Thoracic aorta (tissue), 2 donors: ENCODE data around the gene LOC128125822.

Source experiments
- ATAC-seq: fragments of 150-250 bp; one replicate; pipeline ENCODE4 v1.8.0; 2017; ENCODE audit warnings: low read depth; ENCODE audit not compliant: insufficient number of reproducible peaks, low FRiP score
- DNase-seq: peaks from one replicate; pipeline ENCODE4 v3.0.0-alpha.2; 2020; ENCODE audit warnings: low spot score
- H3K27ac ChIP-seq, 2 donors: fragments of 200-600 bp; sonication (generic); 1 replicate in 1 of 2; 2 replicates in 1 of 2; pipeline ENCODE4 v1.5.1; 2016; ENCODE audit warnings: mild to moderate bottlenecking in 2 of 2, moderate library complexity in 2 of 2
- H3K27me3 ChIP-seq: fragments of 200-600 bp; sonication (generic); replicated peaks from 2 replicates; pipeline ENCODE4 v1.6.0; 2016; ENCODE audit warnings: mild to moderate bottlenecking; ENCODE audit not compliant: insufficient read depth
- H3K36me3 ChIP-seq: fragments of 200-600 bp; sonication (generic); one replicate; pipeline ENCODE4 v1.5.1; 2016
- H3K4me1 ChIP-seq, 2 donors: fragments of 200-600 bp; sonication (generic); 1 replicate in 1 of 2; 2 replicates in 1 of 2; pipeline versions ENCODE4 v1.5.1 to v1.6.0; 2016; ENCODE audit warnings: low read depth in 2 of 2, mild to moderate bottlenecking in 1 of 2; ENCODE audit not compliant: control insufficient read depth in 1 of 2
- H3K4me3 ChIP-seq: fragments of 200-600 bp; sonication (generic); 2 replicates; pipeline ENCODE4 v1.5.1; 2016; ENCODE audit warnings: mild to moderate bottlenecking
- H3K9me3 ChIP-seq: fragments of 200-600 bp; sonication (generic); 2 replicates; pipeline ENCODE4 v1.5.1; 2016
- TF ChIP-seq, protein P1 (sequence below): fragments of 200-600 bp; sonication (generic); IDR thresholded peaks from one replicate; pipeline ENCODE4 v1.5.1; 2019; ENCODE audit warnings: antibody characterized with exemption

Gene LOC128125822

DNA sequence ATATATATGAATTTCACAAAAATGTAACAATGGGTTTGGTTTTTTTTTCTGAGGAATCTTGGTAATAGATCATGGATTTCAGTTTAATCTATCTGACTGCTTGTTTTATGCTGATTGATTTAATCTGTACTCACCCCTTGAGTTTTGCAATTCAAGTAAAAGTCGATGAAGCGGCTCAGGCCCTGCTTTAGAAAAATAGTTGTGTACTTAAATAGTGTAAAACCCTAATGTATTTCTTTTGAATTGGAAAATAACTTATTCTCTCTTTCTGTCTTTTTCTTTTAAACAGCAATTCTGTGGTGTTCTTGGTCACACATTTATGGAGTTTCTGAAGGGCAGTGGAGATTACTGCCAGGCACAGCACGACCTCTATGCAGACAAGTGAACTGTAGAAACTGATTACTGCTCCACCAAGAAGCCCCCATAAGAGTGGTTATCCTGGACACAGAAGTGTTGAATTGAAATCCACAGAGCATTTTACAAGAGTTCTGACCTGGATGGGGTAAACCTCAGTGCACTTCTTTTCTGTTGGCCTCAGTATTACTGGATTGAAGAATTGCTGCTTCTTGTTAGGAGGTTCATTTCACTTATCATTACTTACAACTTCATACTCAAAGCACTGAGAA, 4.0 kb downstream of the LOC128125822 start:
- Histone ChIP-seq H3K9me3 (no peaks in the 10 kb centered on the region), H3K36me3 (peaks cover 17% of the 10 kb centered on the region), H3K4me3 (no peak overlapping the region), H3K4me1 (peaks cover 16 to 28% of the 10 kb centered on the region in 2 donors), H3K27me3 (no peaks in the 10 kb centered on the region), H3K27ac (no peak overlapping the region)
- TF ChIP-seq, protein P1, sequence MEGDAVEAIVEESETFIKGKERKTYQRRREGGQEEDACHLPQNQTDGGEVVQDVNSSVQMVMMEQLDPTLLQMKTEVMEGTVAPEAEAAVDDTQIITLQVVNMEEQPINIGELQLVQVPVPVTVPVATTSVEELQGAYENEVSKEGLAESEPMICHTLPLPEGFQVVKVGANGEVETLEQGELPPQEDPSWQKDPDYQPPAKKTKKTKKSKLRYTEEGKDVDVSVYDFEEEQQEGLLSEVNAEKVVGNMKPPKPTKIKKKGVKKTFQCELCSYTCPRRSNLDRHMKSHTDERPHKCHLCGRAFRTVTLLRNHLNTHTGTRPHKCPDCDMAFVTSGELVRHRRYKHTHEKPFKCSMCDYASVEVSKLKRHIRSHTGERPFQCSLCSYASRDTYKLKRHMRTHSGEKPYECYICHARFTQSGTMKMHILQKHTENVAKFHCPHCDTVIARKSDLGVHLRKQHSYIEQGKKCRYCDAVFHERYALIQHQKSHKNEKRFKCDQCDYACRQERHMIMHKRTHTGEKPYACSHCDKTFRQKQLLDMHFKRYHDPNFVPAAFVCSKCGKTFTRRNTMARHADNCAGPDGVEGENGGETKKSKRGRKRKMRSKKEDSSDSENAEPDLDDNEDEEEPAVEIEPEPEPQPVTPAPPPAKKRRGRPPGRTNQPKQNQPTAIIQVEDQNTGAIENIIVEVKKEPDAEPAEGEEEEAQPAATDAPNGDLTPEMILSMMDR: no peak
- DNase-seq (no peak), ATAC-seq (no peak)

DNA sequence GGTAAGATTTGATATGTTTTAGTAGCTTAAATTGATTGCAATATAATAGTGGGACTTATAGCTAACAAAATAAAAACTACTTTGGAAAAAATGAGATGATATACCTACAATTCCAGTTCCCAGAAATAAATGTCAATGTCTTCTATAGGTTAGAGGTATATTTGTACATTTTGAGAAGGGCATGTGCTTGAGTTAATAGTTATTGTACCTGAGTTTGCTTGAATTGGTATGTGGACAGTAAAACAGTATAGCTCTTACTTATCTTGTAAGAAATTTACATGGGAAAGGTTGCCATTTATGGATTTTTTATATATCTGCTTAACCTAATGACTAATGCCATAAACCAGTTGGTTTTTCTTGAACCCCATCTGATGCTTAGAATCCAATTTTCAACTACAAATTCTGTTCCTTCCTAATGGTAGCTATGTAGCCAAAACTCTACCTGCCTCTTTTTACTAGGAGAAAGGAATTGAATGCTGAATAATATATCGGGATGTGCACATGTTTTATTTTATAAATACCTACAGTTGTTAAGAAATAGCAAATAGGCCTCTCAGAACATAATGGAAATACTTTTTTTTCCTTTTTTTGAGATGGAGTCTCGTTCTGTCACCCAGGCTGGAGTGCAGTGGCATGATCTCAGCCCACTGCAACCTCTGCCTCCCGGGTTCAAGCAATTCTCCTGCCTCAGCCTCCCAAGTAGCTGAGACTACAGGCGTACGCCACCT, 4.9 kb downstream of the LOC128125822 start:
- Histone ChIP-seq H3K9me3 (no peaks in the 10 kb centered on the region), H3K27ac (no peak overlapping the region), H3K4me1 (peaks cover 13 to 22% of the 10 kb centered on the region in 2 donors), H3K36me3 (peaks cover 17% of the 10 kb centered on the region), H3K27me3 (no peaks in the 10 kb centered on the region), H3K4me3 (no peak overlapping the region)
- TF ChIP-seq, protein P1: no peak
- DNase-seq: no peak
- no peak for ATAC-seq

DNA sequence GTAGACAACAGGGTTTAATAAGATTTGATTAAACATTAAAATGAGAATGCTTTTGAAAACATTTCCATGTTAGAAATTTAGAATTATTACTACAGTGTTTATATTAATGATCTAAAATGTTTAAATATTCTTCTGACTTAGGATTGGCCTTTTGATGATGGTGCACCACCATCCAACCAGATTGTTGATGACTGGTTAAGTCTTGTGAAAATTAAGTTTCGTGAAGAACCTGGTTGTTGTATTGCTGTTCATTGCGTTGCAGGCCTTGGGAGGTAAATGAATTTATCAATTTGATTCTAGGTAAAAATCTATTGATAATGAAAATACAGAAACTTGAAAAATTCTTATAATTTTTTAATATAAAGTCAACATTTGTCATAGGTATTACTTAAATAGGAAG, 6.5 kb downstream of the LOC128125822 start:
- TF ChIP-seq, protein P1: no peak
- H3K27me3 ChIP-seq: no peaks in the 10 kb centered on the region

DNA sequence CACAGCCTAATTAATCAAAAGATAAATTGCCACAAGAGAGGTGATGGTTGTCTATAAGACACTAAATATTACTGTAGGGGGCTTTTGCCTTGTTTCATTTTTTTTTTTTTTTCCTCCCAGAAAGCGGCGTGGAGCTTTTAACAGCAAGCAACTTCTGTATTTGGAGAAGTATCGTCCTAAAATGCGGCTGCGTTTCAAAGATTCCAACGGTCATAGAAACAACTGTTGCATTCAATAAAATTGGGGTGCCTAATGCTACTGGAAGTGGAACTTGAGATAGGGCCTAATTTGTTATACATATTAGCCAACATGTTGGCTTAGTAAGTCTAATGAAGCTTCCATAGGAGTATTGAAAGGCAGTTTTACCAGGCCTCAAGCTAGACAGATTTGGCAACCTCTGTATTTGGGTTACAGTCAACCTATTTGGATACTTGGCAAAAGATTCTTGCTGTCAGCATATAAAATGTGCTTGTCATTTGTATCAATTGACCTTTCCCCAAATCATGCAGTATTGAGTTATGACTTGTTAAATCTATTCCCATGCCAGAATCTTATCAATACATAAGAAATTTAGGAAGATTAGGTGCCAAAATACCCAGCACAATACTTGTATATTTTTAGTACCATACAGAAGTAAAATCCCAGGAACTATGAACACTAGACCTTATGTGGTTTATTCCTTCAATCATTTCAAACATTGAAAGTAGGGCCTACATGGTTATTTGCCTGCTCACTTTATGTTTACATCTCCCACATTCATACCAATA, 7.8 kb downstream of the LOC128125822 start:
- ATAC-seq (no peak), DNase-seq (no peak)
- H3K4me3 ChIP-seq: no peak overlapping the region
- H3K36me3 ChIP-seq: peaks cover 28% of the 10 kb centered on the region
- TF ChIP-seq, protein P1: no peak
- no peaks in the 10 kb centered on the region for H3K27me3 ChIP-seq
- no peak overlapping the region for H3K27ac ChIP-seq
- H3K9me3 ChIP-seq: no peaks in the 10 kb centered on the region
- H3K4me1 ChIP-seq: peaks cover 5 to 9% of the 10 kb centered on the region in 2 donors

More for the DNA sequence above, 6.5 kb downstream of the LOC128125822 start:
- no peak overlapping the region for H3K27ac ChIP-seq
- ATAC-seq (no peak), DNase-seq (no peak)
- peaks cover 25% of the 10 kb centered on the region for H3K36me3 ChIP-seq
- H3K9me3 ChIP-seq: no peaks in the 10 kb centered on the region
- no peak overlapping the region for H3K4me3 ChIP-seq
- H3K4me1 ChIP-seq: peaks cover 13 to 22% of the 10 kb centered on the region in 2 donors

DNA sequence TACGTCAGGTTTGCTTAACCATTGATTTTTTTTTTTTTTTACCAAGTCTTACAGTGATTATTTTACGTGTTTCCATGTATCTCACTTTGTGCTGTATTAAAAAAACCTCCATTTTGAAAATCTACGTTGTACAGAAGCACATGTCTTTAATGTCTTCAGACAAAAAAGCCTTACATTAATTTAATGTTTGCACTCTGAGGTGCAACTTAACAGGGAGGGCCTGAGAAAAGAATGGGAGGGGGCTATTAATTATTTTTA, 8.4 kb downstream of the LOC128125822 start:
- ATAC-seq (no peak), DNase-seq (no peak)
- Histone ChIP-seq H3K27ac (no peak overlapping the region), H3K27me3 (no peaks in the 10 kb centered on the region), H3K9me3 (no peaks in the 10 kb centered on the region), H3K4me3 (no peak overlapping the region), H3K4me1 (peaks cover 4 to 6% of the 10 kb centered on the region in 2 donors), H3K36me3 (peaks cover 28% of the 10 kb centered on the region)
- TF ChIP-seq, protein P1: no peak
